H1 (cell line): Measurements from ENCODE around the gene WBP1L. TPM values are rescaled to one million over a fixed set of nuclear protein-coding genes. Genes with fewer than 3 reads are reported as not detected.

Source experiments
- CTCF ChIA-PET: fragments of 300-600 bp; sonication (Branson Sonifier 250); formaldehyde crosslinking; loops from one replicate; lab custom pipeline; 2021; ENCODE audit not compliant: partially characterized antibody; lab: Charles Lee
- POLR2A ChIA-PET: fragments of 300-600 bp; sonication (Branson Sonifier 250); formaldehyde crosslinking; loops from one replicate; lab custom pipeline; 2021; ENCODE audit warnings: inconsistent platforms; ENCODE audit not compliant: partially characterized antibody; lab: Charles Lee
- DNase-seq, 2 experiments: peaks; one replicate each; pipeline versions ENCODE4 v3.0.0 to v3.0.0-alpha.2; 2010 to 2022; ENCODE audit warnings: low spot score in 2 of 2, low read depth in 1 of 2, mixed read lengths in 1 of 2
- FAIRE-seq: peaks from 2 replicates; lab custom pipeline; 2011; peaks lifted over from hg19 to GRCh38; lab: Jason Lieb, UNC
- H2AFZ ChIP-seq: 2 replicates; pipeline ENCODE4 v1.8.1; 2012; ENCODE audit warnings: low read length, inconsistent platforms
- H2AK5ac ChIP-seq: 2 replicates; pipeline ENCODE4 v1.6.1; 2013; ENCODE audit warnings: low read depth, low read length
- H2BK120ac ChIP-seq: replicated peaks from 2 replicates; pipeline ENCODE3; 2013; ENCODE audit warnings: low read depth, low read length, inconsistent platforms
- H2BK12ac ChIP-seq: 2 replicates; pipeline ENCODE4 v1.6.1; 2013; ENCODE audit warnings: low read depth, low read length
- H2BK15ac ChIP-seq: 2 replicates; pipeline ENCODE4 v1.6.1; 2013; ENCODE audit warnings: low read length
- H2BK20ac ChIP-seq: 2 replicates; pipeline ENCODE4 v1.6.1; 2013; ENCODE audit warnings: low read length
- H2BK5ac ChIP-seq: 2 replicates; pipeline ENCODE4 v1.6.1; 2013; ENCODE audit warnings: low read depth, low read length
- H3K14ac ChIP-seq: 2 replicates; pipeline ENCODE4 v1.6.1; 2013; ENCODE audit warnings: inconsistent platforms; ENCODE audit not compliant: insufficient read length
- H3K18ac ChIP-seq: 2 replicates; pipeline ENCODE4 v1.6.1; 2013; ENCODE audit warnings: low read length; ENCODE audit errors: extremely low read depth
- H3K23ac ChIP-seq: 2 replicates; pipeline ENCODE4 v1.6.1; 2013; ENCODE audit warnings: inconsistent platforms; ENCODE audit not compliant: insufficient read length
- H3K23me2 ChIP-seq: 2 replicates; pipeline ENCODE4 v1.6.1; 2013; ENCODE audit warnings: low read depth, low read length
- H3K27ac ChIP-seq: 2 replicates; pipeline ENCODE4 v1.6.1; 2011; ENCODE audit warnings: low read depth, low read length, inconsistent platforms
- H3K27me3 ChIP-seq, 4 experiments: replicated peaks in 1 of 4; 1 replicate in 1 of 4; 2 replicates in 3 of 4; pipeline versions ENCODE4 v1.6.1 to v1.8.1; 2011 to 2013; ENCODE audit warnings: low read length in 3 of 4, mild to moderate bottlenecking in 3 of 4, inconsistent platforms in 2 of 4, mixed read lengths in 2 of 4, moderate library complexity in 1 of 4; ENCODE audit not compliant: control insufficient read depth in 3 of 4, insufficient read depth in 3 of 4; ENCODE audit errors: extremely low read depth in 1 of 4
- H3K36me3 ChIP-seq, 4 experiments: 2 replicates each; pipeline versions ENCODE4 v1.6.1 to v1.8.1; 2011 to 2013; ENCODE audit warnings: mild to moderate bottlenecking in 4 of 4, low read length in 3 of 4, moderate library complexity in 2 of 4, control low read depth in 1 of 4, inconsistent platforms in 1 of 4; ENCODE audit not compliant: insufficient read depth in 4 of 4, control insufficient read depth in 2 of 4
- H3K4ac ChIP-seq: replicated peaks from 2 replicates; pipeline ENCODE3; 2013; ENCODE audit warnings: low read length, low read depth, mixed read lengths, inconsistent platforms; ENCODE audit not compliant: insufficient read length
- H3K4me1 ChIP-seq, 4 experiments: replicated peaks in 1 of 4; 1 replicate in 1 of 4; 2 replicates in 3 of 4; pipeline versions ENCODE4 v1.6.1 to v1.8.1; 2011 to 2013; ENCODE audit warnings: low read length in 3 of 4, inconsistent platforms in 2 of 4, mixed read lengths in 1 of 4; ENCODE audit not compliant: insufficient read depth in 4 of 4, control insufficient read depth in 3 of 4
- H3K4me2 ChIP-seq, 2 experiments: 2 replicates each; pipeline versions ENCODE4 v1.6.1 to v1.8.1; 2011 to 2013; ENCODE audit warnings: low read depth in 2 of 2, low read length in 2 of 2, control low read depth in 1 of 2, inconsistent platforms in 1 of 2, mild to moderate bottlenecking in 1 of 2; ENCODE audit not compliant: insufficient read depth in 1 of 2
- H3K4me3 ChIP-seq, 4 experiments: fragments of 200-600, 300-600 bp in 1 of 4; sonication (generic), shearing (Covaris generic), sonication (Bioruptor Twin) in 1 of 4; 2 replicates each; pipeline versions ENCODE4 v1.5.1 to v1.8.1; 2011 to 2016; ENCODE audit warnings: low read length in 4 of 4, low read depth in 3 of 4, control low read depth in 2 of 4, inconsistent platforms in 2 of 4, mild to moderate bottlenecking in 2 of 4, mixed read lengths in 1 of 4, moderate library complexity in 1 of 4; ENCODE audit not compliant: insufficient read depth in 2 of 4; ENCODE audit errors: extremely low read depth in 1 of 4
- H3K56ac ChIP-seq: replicated peaks from 2 replicates; pipeline ENCODE3; 2013; ENCODE audit warnings: low read depth, mild to moderate bottlenecking, mixed read lengths, low read length, inconsistent platforms; ENCODE audit not compliant: insufficient read length
- H3K79me1 ChIP-seq: 2 replicates; pipeline ENCODE4 v1.6.1; 2013; ENCODE audit warnings: low read depth, low read length, control low read depth
- H3K79me2 ChIP-seq, 2 experiments: 2 replicates each; pipeline versions ENCODE4 v1.6.1 to v1.8.1; 2012 to 2013; ENCODE audit warnings: low read length in 2 of 2, mild to moderate bottlenecking in 2 of 2, inconsistent platforms in 1 of 2; ENCODE audit not compliant: insufficient read depth in 2 of 2, control insufficient read depth in 1 of 2
- H3K9ac ChIP-seq, 4 experiments: replicated peaks in 1 of 4; 1 replicate in 1 of 4; 2 replicates in 3 of 4; pipeline versions ENCODE4 v1.6.1 to v1.8.1; 2011 to 2013; ENCODE audit warnings: low read depth in 3 of 4, low read length in 3 of 4, control low read depth in 2 of 4, mild to moderate bottlenecking in 2 of 4, moderate library complexity in 2 of 4, inconsistent platforms in 1 of 4; ENCODE audit errors: extremely low read depth in 1 of 4
- H3K9me3 ChIP-seq, 2 experiments: 2 replicates each; pipeline versions ENCODE4 v1.6.1 to v1.8.1; 2012 to 2013; ENCODE audit warnings: mild to moderate bottlenecking in 2 of 2, moderate library complexity in 2 of 2, control low read depth in 1 of 2, inconsistent platforms in 1 of 2, low read depth in 1 of 2, low read length in 1 of 2, mixed read lengths in 1 of 2; ENCODE audit not compliant: insufficient read depth in 2 of 2
- H4K20me1 ChIP-seq, 2 experiments: replicated peaks in 1 of 2; 2 replicates each; pipeline versions ENCODE3 to v1.8.1; 2011 to 2013; ENCODE audit warnings: inconsistent platforms in 2 of 2, low read length in 2 of 2, mild to moderate bottlenecking in 1 of 2; ENCODE audit not compliant: insufficient read depth in 2 of 2, control insufficient read depth in 1 of 2
- H4K5ac ChIP-seq: 2 replicates; pipeline ENCODE4 v1.6.1; 2013; ENCODE audit warnings: low read length, low read depth, mixed read lengths, inconsistent platforms; ENCODE audit not compliant: insufficient read length
- H4K8ac ChIP-seq: 2 replicates; pipeline ENCODE4 v1.8.0; 2013; ENCODE audit warnings: mild to moderate bottlenecking, moderate library complexity, low read length, inconsistent platforms; ENCODE audit not compliant: insufficient read depth; ENCODE audit errors: extremely low read depth
- H4K91ac ChIP-seq: replicated peaks from 2 replicates; pipeline ENCODE3; 2013; ENCODE audit warnings: low read length, mixed read lengths, inconsistent platforms; ENCODE audit not compliant: insufficient read length
- ASH2L ChIP-seq: fragments of 200-600, 300-600 bp; sonication (generic); IDR thresholded peaks from one replicate; pipeline ENCODE4 v1.7.1; 2017; ENCODE audit warnings: low read length
- BACH1 ChIP-seq: IDR thresholded peaks from 2 replicates; pipeline ENCODE4 v1.6.1; 2012; ENCODE audit warnings: low read length, improper control_type of control experiment
- CBX8 ChIP-seq: fragments of 300-800, 300-1000 bp; sonication (generic); IDR thresholded peaks from 2 replicates; pipeline ENCODE4 v1.7.1; 2016; ENCODE audit warnings: low read depth, low read length, borderline replicate concordance
- EGR1 ChIP-seq: IDR thresholded peaks from 2 replicates; pipeline ENCODE4 v1.6.1; 2011; ENCODE audit warnings: low read depth, low read length, borderline replicate concordance
- GTF2F1 ChIP-seq: IDR thresholded peaks from 2 replicates; pipeline ENCODE4 v1.6.1; 2012; ENCODE audit warnings: low read depth, low read length, improper control_type of control experiment, borderline replicate concordance
- NANOG ChIP-seq: IDR thresholded peaks from 2 replicates; pipeline ENCODE4 v1.6.1; 2011; ENCODE audit warnings: low read length, low read depth, mild to moderate bottlenecking, inconsistent platforms; ENCODE audit not compliant: insufficient read depth, poor library complexity, severe bottlenecking
- PHF8 ChIP-seq: fragments of 200-600 bp; sonication (generic); conservative IDR thresholded peaks from 2 replicates; pipeline ENCODE4 v1.7.1; 2012; ENCODE audit warnings: low read depth, mild to moderate bottlenecking, inconsistent platforms, low read length, moderate library complexity
- POLR2A ChIP-seq, 2 experiments: IDR thresholded peaks; 1 replicate in 1 of 2; 2 replicates in 1 of 2; pipeline ENCODE4 v1.6.1; 2011; ENCODE audit warnings: low read depth in 2 of 2, low read length in 2 of 2, mild to moderate bottlenecking in 2 of 2; ENCODE audit errors: control extremely low read depth in 1 of 2
- SIX5 ChIP-seq: IDR thresholded peaks from 2 replicates; pipeline ENCODE4 v1.6.1; 2011; ENCODE audit warnings: mild to moderate bottlenecking, low read depth, low read length
- SUZ12 ChIP-seq: fragments of 200-600 bp; sonication (generic); IDR thresholded peaks from 2 replicates; pipeline ENCODE4 v1.6.1; 2012; ENCODE audit warnings: mild to moderate bottlenecking, inconsistent platforms, low read length, moderate library complexity, mixed read lengths
- WGBS, 2 experiments: shearing (Covaris generic) in 1 of 2; methylation state at CpG; one replicate each; pipeline versions ENCODE4 v1.1.6 to v1.1.7; 2013 to 2015; ENCODE audit warnings: low lambda C conversion rate in 2 of 2, mixed read lengths in 2 of 2, inconsistent platforms in 1 of 2, low coverage in 1 of 2, missing lambda C conversion rate in 1 of 2; ENCODE audit not compliant: insufficient replicate concordance in 2 of 2, insufficient coverage in 1 of 2, insufficient read length in 1 of 2; ENCODE audit errors: extremely low coverage in 1 of 2, missing lambda C conversion rate in 1 of 2; 5-methylcytosine and 5-hydroxymethylcytosine counted together
- polyA plus RNA-seq, 7 experiments: library from polyadenylated mRNA; depleted of rRNA in 3 of 7; stranded (reverse) in 5 of 7; unstranded in 2 of 7; fragments of >200 nt in 5 of 7; fragments of 200-250 nt in 2 of 7; gene quantifications; 1 replicate in 5 of 7; 2 replicates in 1 of 7; 4 replicates in 1 of 7; pipeline versions ENCODE4 v1.2.1 to v1.2.3, GENCODE V29; 2011 to 2013; ENCODE audit warnings: missing spikeins in 2 of 7, mixed read lengths in 2 of 7
- total RNA-seq: library from RNA; stranded (reverse); fragmentation: NEBNext Ultra II Directional; extraction: Animal tissue kit (Norgen Biotek cat#: 25700); gene quantifications from 2 replicates; pipeline ENCODE4 v1.2.1, GENCODE V29; 2021

WBP1L gene
- total and polyA plus RNA-seq, 2 of the 8 experiments (the other 6 are each of a cell fraction or from before 2014, with no cell fraction given): 26.6 to 29.9 TPM

- H3K18ac ChIP-seq: no peak overlapping the region
- H3K9me3 ChIP-seq: no peaks in the 10 kb centered on the region
- H2BK15ac ChIP-seq: no peak overlapping the region
- H3K56ac ChIP-seq: no peak overlapping the region
- H2AK5ac ChIP-seq: no peak overlapping the region
- H3K27ac ChIP-seq: no peak overlapping the region
- no peak overlapping the region for H3K4me3 ChIP-seq
- no peak overlapping the region for H2BK5ac ChIP-seq
- no peak overlapping the region for H3K9ac ChIP-seq
- H3K14ac ChIP-seq: no peak overlapping the region
- peaks cover 20 to 27% (median 24%) of the 10 kb centered on the region in 4 experiments for H3K4me1 ChIP-seq
- no peak overlapping the region for H4K5ac ChIP-seq
- CTCF ChIA-PET: interaction anchor here (1.0 kb wide), 1 partner anchor 10 kb away, joined by 3 read pairs; no protein-coding TSS in a partner anchor
- H2AFZ ChIP-seq: no peak overlapping the region
- no peaks in the 10 kb centered on the region for H4K20me1 ChIP-seq
- POLR2A ChIA-PET: no interaction called here
- no peaks in the 10 kb centered on the region for H3K36me3 ChIP-seq
- no peak overlapping the region for H3K4me2 ChIP-seq
- H3K4ac ChIP-seq: no peak overlapping the region
- H2BK120ac ChIP-seq: no peak overlapping the region
- no peak overlapping the region for H2BK20ac ChIP-seq
- H3K23me2 ChIP-seq: no peaks in the 10 kb centered on the region
- H4K91ac ChIP-seq: no peak overlapping the region
- no peak overlapping the region for H2BK12ac ChIP-seq
- H3K23ac ChIP-seq: no peak overlapping the region
- WGBS, 2 experiments: 88% methylated on average over 1 of the region's 1 CpG; no CpG with 5 or more reads in 1 of the 2 experiments
- H4K8ac ChIP-seq: no peak overlapping the region
- no peak for FAIRE-seq
- DNase-seq: no peak
- H3K27me3 ChIP-seq: no peaks in the 10 kb centered on the region; a peak in 2 of 7 replicates
- peaks cover 6% of the 10 kb centered on the region for H3K79me1 ChIP-seq
- no peaks in the 10 kb centered on the region for H3K79me2 ChIP-seq
- TF ChIP-seq SIX5: no peak
- TF ChIP-seq GTF2F1: no peak
- TF ChIP-seq POLR2A (IDR thresholded peaks at IDR 0.05; ENCODE audit: control extremely low read depth in 1 of 2, low read depth in 2 of 2, low read length in 2 of 2): no peak
- TF ChIP-seq NANOG: no peak
- TF ChIP-seq ASH2L: no peak
- no peak for TF ChIP-seq PHF8
- TF ChIP-seq BACH1: no peak
- no peak for TF ChIP-seq CBX8
- no peak for TF ChIP-seq SUZ12
- TF ChIP-seq EGR1: no peak
These were observed 29.6 kb downstream of the WBP1L start for GRCh38 chr10:102773320-102773719.
